ENCODE results near the gene INSC. TPM values are rescaled to one million over a fixed set of nuclear protein-coding genes. Genes with fewer than 3 reads are reported as not detected.

INSC gene
- total and polyA plus RNA-seq, 2 of the 4 experiments (the other 2 are of a cell fraction): 0.53 to 1.4 TPM

DNA sequence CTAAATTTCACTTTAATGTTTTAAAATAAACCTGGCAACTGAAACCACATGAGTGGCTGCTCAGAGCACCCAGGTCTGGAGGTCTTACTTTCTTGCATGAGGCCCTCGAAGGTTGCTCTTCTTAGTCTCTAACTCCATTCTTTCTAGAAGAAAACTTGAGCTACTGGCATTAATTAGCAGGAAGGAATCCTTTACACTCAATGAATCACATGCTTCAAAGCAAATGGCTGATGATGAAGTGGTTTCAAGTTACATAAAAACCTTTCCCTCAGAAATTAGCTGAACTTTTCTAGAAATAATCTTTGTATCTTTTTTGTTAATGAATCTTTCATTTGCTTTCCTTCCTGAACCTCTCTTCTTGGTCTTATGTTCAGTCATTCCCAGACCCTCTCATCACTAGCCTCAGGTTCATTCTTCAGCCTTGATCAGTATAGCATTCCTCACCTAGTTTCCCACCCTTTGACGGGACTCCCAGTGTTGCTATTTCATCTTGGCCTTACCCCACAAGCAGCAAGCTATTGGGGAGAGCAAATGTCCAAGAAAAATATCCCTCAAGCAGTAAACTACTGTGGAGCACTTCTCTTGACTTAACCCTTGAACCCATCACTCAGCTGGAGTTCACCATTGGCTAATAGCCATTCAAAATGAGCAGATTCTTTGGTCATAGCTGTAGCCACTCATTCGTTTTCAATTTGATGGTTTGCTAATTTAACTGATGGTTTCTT is 75.1 kb downstream of the INSC start:
- Histone ChIP-seq H3K27me3 (ENCODE audit: control insufficient read depth, insufficient read depth, low read length) (no peaks in the 10 kb centered on the region), H3K27ac (ENCODE audit: insufficient read depth, low read length) (no peak overlapping the region), H3K4me3 (ENCODE audit: insufficient read depth, low read depth, low read length) (no peak overlapping the region), H3K18ac (ENCODE audit: low read depth, low read length) (peak overlapping the region; percentile 37; the same call in 1 of the 2 replicates), H4K8ac (ENCODE audit: low read depth in 2 of 2, low read length in 2 of 2) (no peak overlapping the region), H3K14ac (replicated peaks; ENCODE audit: low read depth, low read length) (0 out of 2 replicates have a peak overlapping the region, but pooled peaks have one; percentile 14), H2BK15ac (ENCODE audit: low read depth, low read length) (no peak overlapping the region; the same call in 2 of the 3 replicates), H3K56ac (ENCODE audit: extremely low read depth, insufficient read depth, low read length) (no peak overlapping the region), H4K91ac (ENCODE audit: insufficient read depth, low read depth, low read length) (no peak overlapping the region), H3K9me3 (ENCODE audit: control insufficient read depth, insufficient read depth, low read length) (no peaks in the 10 kb centered on the region), H2BK5ac (ENCODE audit: low read depth, low read length, poor library complexity, severe bottlenecking) (no peak overlapping the region), H2BK20ac (ENCODE audit: low read depth, low read length) (no peak overlapping the region), H3K36me3 (ENCODE audit: control insufficient read depth, insufficient read depth, low read length) (no peaks in the 10 kb centered on the region; the same call in 1 of the 2 replicates), H2BK120ac (ENCODE audit: low read depth, low read length) (peak overlapping the region; percentile 14; the same call in 1 of the 2 replicates), H3K9me1 (ENCODE audit: insufficient read depth, low read length) (0 out of 2 replicates have a peak, but pooled peaks cover 5% of the 10 kb centered on the region), H3K4me2 (ENCODE audit: low read depth, low read length) (no peak overlapping the region), H3K23ac (ENCODE audit: low read depth, low read length) (no peak overlapping the region), H3K79me1 (ENCODE audit: low read depth in 1 of 2, low read length in 2 of 2) (no peaks in the 10 kb centered on the region), H4K20me1 (ENCODE audit: insufficient read depth, low read length) (no peaks in the 10 kb centered on the region), H2AFZ (replicated peaks; ENCODE audit: low read length, poor library complexity) (no peak overlapping the region), H4K5ac (ENCODE audit: low read depth, low read length) (no peak overlapping the region), H3K9ac (ENCODE audit: low read depth, low read length) (no peak overlapping the region), H2AK5ac (ENCODE audit: low read depth, low read length) (no peak overlapping the region), H2AK9ac (replicated peaks; ENCODE audit: low read depth, low read length, poor library complexity) (no peak overlapping the region), H3K4me1 (ENCODE audit: control insufficient read depth, insufficient read depth, low read length) (peaks cover 6% of the 10 kb centered on the region), H3K4ac (ENCODE audit: low read depth, low read length) (0 out of 2 replicates have a peak overlapping the region, but pooled peaks have one; percentile 13)
- no CpG with 5 or more reads among the region's 3 CpGs for WGBS, 2 experiments (ENCODE audit: extremely low coverage in 2 of 2, insufficient read length in 1 of 2)
- ChIA-PET POLR2A (ENCODE audit: unreplicated experiment) (no interaction called here), CTCF (interaction anchor here (0.7 kb wide), 1 partner anchor 13 kb away, joined by 3 read pairs; no protein-coding TSS in a partner anchor)
- BruUV-seq (replicated peaks): no TSS peak
- DNase-seq: peak; percentile 29
- in situ Hi-C loops (cut with MboI; ENCODE audit: low sequenced_read_pairs): no loop called here
- ATAC-seq (ENCODE audit: low read depth): no peak
- intact Hi-C loops (cut with micrococcal nuclease): loop anchor here (10.0 kb wide), 1 partner anchor 665 kb away; the partner anchor contains the start of gene PSMA1
- dilution Hi-C loops (cut with HindIII; ENCODE audit: low sequenced_read_pairs, unreplicated experiment): no loop called here
- TF ChIP-seq, protein P1, sequence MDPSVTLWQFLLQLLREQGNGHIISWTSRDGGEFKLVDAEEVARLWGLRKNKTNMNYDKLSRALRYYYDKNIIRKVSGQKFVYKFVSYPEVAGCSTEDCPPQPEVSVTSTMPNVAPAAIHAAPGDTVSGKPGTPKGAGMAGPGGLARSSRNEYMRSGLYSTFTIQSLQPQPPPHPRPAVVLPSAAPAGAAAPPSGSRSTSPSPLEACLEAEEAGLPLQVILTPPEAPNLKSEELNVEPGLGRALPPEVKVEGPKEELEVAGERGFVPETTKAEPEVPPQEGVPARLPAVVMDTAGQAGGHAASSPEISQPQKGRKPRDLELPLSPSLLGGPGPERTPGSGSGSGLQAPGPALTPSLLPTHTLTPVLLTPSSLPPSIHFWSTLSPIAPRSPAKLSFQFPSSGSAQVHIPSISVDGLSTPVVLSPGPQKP (IDR thresholded peaks at IDR 0.05; ENCODE audit: borderline replicate concordance, low read depth, low read length): no peak
- TF ChIP-seq, protein P2, sequence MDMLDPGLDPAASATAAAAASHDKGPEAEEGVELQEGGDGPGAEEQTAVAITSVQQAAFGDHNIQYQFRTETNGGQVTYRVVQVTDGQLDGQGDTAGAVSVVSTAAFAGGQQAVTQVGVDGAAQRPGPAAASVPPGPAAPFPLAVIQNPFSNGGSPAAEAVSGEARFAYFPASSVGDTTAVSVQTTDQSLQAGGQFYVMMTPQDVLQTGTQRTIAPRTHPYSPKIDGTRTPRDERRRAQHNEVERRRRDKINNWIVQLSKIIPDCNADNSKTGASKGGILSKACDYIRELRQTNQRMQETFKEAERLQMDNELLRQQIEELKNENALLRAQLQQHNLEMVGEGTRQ (IDR thresholded peaks at IDR 0.05; ENCODE audit: low read depth, low read length): no peak
- TF ChIP-seq RFX5 (IDR thresholded peaks at IDR 0.05; ENCODE audit: low read depth, low read length) (no peak), SMC3 (IDR thresholded peaks at IDR 0.05; ENCODE audit: low read depth, low read length) (no peak), MAZ (IDR thresholded peaks at IDR 0.05; ENCODE audit: borderline replicate concordance, low read depth, low read length) (no peak), RCOR1 (IDR thresholded peaks at IDR 0.05; ENCODE audit: insufficient replicate concordance, low read length) (no peak), NFE2L2 (IDR thresholded peaks at IDR 0.05; ENCODE audit: low read depth, low read length) (no peak), RAD21 (IDR thresholded peaks at IDR 0.05; ENCODE audit: low read length) (no peak), MAFK (IDR thresholded peaks at IDR 0.05; ENCODE audit: low read depth, low read length) (no peak), POLR2A (IDR thresholded peaks at IDR 0.05; ENCODE audit: low read depth, low read length) (no peak), FOS (IDR thresholded peaks at IDR 0.05; ENCODE audit: low read depth, low read length) (no peak), BHLHE40 (IDR thresholded peaks at IDR 0.05; ENCODE audit: low read depth, low read length) (no peak), MXI1 (IDR thresholded peaks at IDR 0.05; ENCODE audit: borderline replicate concordance, low read depth, low read length) (no peak), CEBPB (IDR thresholded peaks at IDR 0.05; ENCODE audit: low read depth, low read length) (no peak), CHD1 (IDR thresholded peaks at IDR 0.05; ENCODE audit: low read depth, low read length) (no peak)
